ENCODE results near the gene VEGFA.

The VEGFA gene

DNA sequence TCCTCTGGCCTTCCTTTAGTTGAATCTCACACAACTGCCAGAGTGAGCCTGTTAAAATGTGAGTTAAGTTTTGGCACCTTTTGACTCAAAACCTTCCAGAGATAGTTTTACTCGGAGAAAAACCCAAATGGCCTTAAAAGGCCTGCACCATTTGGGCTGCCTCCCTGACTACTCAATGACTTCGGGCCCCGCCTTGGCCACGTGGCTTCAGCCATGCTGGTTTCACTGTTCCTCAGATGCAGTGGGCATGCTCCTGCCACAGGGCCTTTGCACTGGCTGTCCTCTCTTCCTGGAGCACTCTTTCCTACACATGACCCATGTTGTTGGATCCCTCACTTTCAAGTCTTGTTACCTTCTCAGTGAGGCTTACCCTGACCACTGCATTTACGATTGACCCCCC, 18.3 kb downstream of the VEGFA start:
- FAIRE-seq: no peak

- no peak for FAIRE-seq
These were observed 19.4 kb downstream of the VEGFA start for GRCh38 chr6:43789447-43789846.

GRCh38 chr6:43790031-43790430, 20.0 kb downstream of the VEGFA start:
- no peak for FAIRE-seq

GRCh38 chr6:43791745-43792422, 21.9 kb downstream of the VEGFA start:
- no peak for FAIRE-seq

DNA sequence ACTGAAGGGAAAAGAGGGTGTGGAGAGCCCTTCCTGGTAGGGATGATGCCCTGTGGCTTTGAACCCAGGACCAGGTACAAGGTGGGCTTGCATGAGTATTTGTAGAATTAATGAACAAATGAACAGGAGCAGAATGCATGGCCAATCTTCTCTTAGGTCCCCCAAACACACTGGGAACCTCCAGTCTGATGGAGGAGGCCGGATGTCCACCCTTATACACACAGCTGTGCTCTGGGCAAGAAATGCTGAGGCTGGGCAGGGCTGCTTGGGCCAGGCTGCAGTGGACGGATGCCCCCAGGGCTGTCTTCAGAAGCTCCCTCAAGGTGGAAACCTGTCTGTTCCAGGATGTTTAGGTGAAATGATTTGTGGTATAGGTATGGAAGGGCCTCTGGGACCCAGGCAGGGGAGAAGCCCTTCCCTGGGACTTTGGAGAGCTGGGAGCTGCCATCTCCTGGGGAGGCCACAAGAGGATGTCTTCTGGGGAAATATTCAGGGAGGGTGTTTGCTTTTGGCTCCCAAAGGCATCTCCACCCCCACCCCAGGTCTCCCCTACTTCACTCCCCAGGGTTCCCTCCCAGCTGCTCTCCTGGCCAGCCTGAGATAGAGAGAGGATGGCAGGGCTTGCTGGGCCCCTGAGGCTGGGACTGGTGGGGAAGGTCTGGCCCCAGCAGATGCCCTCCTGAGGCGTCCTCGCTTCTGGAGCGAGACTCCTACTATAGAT, 23.3 kb downstream of the VEGFA start:
- FAIRE-seq: no peak

DNA sequence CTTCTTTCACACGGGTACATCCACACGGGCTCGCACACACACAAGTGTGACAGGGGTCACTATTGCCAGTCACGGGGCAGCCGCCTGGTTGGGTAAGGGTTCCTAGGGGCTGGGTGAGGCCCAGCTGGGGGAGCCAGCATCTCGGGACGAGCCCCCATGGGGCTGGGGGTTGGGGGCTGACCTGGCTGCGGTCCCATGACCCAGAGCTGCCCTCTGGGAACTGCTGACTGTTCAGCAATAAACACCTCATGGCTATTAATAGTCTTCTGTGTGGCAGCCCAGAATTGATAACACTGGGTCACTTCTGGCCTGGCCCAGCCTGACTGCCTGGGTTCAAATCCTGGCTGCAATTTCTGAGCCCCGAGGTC, 23.8 kb downstream of the VEGFA start:
- no peak for FAIRE-seq

- no peak for FAIRE-seq
These were observed 25.4 kb downstream of the VEGFA start for GRCh38 chr6:43795421-43795820.

- no peak for FAIRE-seq
These were observed 26.2 kb downstream of the VEGFA start for GRCh38 chr6:43796168-43796567.

- no peak for FAIRE-seq
These were observed 27.2 kb downstream of the VEGFA start for GRCh38 chr6:43796903-43797890.

DNA sequence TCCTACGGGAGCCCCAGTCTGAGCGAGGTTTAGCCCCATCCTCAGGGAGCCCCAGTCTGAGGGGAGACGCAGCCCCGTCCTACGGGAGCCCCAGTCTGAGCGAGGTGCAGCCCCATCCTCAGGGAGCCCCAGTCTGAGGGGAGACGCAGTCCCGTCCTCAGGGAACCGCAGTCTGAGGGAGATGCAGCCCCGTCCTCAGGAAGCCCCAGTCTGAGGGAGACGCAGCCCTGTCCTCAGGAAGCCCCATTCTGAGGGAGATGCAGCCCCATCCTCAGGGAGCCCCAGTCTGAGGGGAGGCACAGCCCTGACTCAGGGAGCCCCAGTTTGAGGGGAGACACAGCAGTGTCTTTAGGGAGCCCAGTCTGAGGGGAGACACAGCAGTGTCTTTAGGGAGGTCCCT, 27.9 kb downstream of the VEGFA start:
- FAIRE-seq: no peak

DNA sequence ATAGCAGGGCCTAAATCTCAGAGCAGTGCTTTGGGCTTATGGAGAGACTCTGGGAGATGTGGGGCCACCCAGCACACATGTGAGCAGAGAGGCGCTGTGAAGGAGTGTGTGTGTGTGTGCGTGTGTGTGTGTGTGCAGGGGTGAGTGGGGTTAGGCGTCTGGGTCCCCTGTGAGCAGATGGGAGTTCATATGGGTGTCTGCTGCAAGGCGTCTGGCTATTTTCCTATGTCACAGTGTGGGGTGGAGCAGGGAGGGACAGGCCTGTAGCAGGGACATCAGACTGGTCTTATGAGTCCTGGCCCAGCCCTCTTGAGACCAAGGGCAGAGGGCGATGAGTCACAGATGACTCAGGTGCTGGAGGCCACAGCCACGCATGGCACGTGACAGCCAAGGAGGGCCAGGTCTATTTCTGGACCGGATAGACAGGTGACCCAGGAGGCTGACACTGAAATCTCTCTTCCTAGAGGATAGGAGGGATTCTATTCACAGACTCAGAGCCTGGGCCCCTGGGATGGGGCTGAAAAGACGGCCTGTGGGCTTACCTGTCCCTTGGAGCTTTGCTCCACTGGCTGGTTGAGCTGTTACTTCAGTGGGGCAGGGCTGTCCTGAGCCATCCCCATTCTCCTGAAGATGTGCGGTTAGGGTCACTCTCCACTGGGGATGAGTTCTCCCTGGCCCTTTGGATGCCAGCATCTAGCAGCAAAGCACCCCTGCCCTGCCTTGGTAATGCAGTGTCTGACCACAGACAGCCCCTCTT, 28.9 kb downstream of the VEGFA start:
- FAIRE-seq: no peak

GRCh38 chr6:43799551-43800297, 29.7 kb downstream of the VEGFA start:
- FAIRE-seq: no peak

- no peak for FAIRE-seq
These were observed 30.2 kb downstream of the VEGFA start for GRCh38 chr6:43800298-43800623.

DNA sequence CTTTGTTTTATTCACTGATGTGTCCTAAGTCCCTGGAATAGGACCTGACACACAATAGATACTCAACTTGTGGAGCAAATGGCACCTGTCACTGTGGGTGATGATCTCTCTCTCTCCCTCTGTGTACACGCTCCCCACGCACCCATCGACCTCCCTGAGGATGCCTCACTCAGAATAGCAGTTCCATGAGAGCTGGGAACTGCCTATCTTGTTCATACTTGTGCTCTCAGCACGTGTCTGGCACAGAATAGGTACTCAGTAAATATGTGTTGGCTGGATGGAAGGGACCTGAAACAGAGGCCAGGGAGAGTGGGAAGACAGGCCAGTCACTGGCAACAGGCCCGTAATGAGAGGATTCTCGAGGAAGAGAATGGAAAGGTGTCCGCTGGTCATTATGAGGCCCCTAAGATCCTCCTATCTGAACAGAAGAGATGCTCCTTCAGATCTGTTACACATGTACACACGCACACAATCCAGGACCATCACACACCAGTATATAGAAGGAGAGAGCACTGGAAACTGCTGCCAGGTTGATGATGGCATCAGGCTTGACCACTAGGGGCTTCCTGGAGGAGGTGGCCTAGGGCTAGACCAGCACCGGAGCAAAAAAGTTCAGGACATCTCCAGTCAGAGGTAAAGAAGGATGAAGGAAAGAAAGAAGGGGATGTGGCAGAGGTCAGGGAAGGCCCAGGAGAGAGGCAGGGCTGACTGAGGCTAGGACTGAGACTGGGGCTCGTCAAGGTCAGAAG, 30.9 kb downstream of the VEGFA start:
- FAIRE-seq: no peak

GRCh38 chr6:43801495-43802181, 31.6 kb downstream of the VEGFA start:
- no peak for FAIRE-seq

GRCh38 chr6:43803055-43803782, 33.2 kb downstream of the VEGFA start:
- FAIRE-seq: no peak

DNA sequence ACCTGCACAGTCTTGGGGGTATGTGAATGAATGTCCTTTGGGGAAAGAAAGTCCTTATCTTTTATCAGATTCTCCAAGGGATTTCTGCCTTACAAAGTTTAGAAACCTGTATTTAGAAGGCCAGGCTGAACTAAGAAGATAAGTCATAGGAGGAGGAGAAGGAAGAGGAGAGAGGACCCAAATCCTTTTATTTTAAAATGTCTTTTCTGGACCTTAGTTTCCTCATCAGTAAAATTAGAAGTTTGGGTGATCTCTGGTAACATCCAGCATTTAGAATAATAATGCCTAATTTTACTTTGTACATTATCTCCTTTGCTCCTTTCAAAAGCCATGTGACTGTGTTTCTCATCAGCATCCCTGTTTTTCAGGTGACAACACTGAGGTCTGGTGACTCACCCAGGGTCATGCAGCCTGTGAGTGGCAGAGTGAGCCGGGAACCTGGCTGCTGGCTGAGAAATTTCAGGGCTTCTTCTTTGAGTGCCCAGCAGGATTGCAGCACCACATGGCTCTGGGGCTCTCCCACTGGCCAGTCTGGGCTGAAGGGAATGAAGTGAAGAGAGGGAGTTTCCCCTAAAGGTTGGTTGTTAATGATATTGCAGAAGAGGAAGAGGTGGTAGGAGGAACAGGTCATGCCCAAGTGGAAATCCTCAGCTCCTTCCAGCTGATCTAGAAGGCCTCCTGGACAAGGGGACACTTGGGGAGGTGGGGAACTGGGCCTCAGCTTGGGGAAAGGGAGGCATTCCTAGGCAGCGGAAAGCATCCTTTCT, 34.0 kb downstream of the VEGFA start:
- FAIRE-seq: no peak

- no peak for FAIRE-seq
These were observed 34.7 kb downstream of the VEGFA start for GRCh38 chr6:43804550-43805223.

GRCh38 chr6:43805699-43806042, 35.7 kb downstream of the VEGFA start:
- FAIRE-seq: no peak

All from endometrium (tissue), 2 donors.